ENCODE data around the gene EPB42. TPM values are rescaled to one million over a fixed set of nuclear protein-coding genes. Genes with fewer than 3 reads are reported as not detected.

Gene EPB42
- total RNA-seq, 2 experiments from 2014 or later, result not detected

DNA sequence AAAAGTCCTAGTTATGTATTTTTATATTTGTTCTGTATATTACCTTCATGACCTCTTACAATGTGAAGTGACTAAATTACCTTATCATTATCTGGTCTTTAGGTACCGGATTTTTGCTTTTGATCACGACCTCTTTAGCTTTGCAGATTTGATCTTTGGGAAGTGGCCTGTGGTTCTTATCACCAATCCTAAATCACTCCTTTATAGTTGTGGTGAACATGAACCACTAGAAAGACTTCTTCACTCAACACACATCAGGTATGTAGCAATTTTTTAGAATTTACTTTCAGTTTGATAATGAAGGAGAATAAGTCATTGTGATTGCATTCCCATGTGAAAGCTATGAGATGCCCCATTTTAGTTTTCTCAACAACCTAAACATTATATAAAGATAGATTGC lies 69.1 kb downstream of the EPB42 start:
- no peak overlapping the region for H3K4me3 Mint-ChIP-seq
- no peaks in the 10 kb centered on the region for H3K27me3 Mint-ChIP-seq
- H3K4me1 Mint-ChIP-seq, result peaks cover 8% of the 10 kb centered on the region
- no peak overlapping the region for H3K27ac Mint-ChIP-seq
- no peak for DNase-seq
- H3K9me3 Mint-ChIP-seq, result no peaks in the 10 kb centered on the region
- peaks cover 33% of the 10 kb centered on the region for H3K36me3 Mint-ChIP-seq

DNA sequence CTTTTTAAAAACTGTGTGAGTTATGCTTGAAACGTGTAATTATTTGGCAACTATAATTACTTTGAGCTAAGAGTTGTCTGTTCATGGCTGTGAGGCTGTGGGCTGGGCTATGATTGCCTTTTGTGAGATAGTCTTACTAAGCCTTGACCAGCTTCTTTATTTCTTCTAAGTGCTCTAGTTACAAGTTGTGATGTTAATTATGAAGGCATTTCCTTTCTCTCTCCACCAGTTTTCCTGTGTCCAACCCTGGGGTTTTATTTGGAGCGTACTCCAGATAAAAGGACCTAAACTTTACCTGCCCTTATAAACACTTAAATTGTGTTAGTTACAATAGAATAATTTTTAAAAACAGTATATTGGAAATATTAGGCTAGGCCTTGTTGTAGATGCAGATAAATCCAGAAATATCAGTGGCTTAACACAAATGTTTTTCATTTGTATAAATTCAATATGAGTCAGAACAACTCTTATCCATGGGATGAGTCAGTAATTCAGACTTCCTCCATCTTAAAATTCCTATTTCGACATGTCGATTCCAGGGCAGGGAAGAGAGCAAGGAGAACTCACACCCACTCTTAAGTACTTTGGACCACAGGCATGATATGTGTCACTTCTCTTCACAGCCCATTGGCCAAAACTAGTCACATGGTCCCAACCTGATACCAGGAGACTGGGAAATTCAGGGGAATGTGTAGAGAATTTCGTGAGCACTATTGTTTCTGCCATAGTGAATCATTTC lies 70.5 kb downstream of the EPB42 start:
- Mint-ChIP-seq H3K9me3 (no peaks in the 10 kb centered on the region), H3K27me3 (no peaks in the 10 kb centered on the region), H3K4me3 (no peak overlapping the region), H3K36me3 (peaks cover 36% of the 10 kb centered on the region), H3K4me1 (peaks cover 8% of the 10 kb centered on the region), H3K27ac (no peak overlapping the region)
- no peak for DNase-seq

Other genes starting within 250 kb of the EPB42 start
- 10 to 100 TPM; 27.5 to 31.3 TPM for gene UBR1, start 115.0 kb downstream of the EPB42 start, total RNA-seq
- gene TMEM62, start 87.4 kb downstream of the EPB42 start, total RNA-seq, result 10 to 100 TPM; 13.8 to 13.9 TPM
- gene CCNDBP1, start 35.6 kb downstream of the EPB42 start, total RNA-seq, result 10 to 100 TPM; 40.2 to 45.0 TPM
- gene TGM5, start 45.9 kb upstream of the EPB42 start, total RNA-seq, result under 1 TPM; 0.16 to 0.38 TPM
- not detected for gene TGM7, start 81.2 kb upstream of the EPB42 start, total RNA-seq
- 10 to 100 TPM; 12.4 to 14.3 TPM for gene LCMT2, start 109.6 kb upstream of the EPB42 start, total RNA-seq
- gene ZSCAN29, start 150.0 kb upstream of the EPB42 start, total RNA-seq, result 10 to 100 TPM; 23.2 to 26.8 TPM
- gene TUBGCP4, start 150.1 kb upstream of the EPB42 start, total RNA-seq, result 10 to 100 TPM; 38.0 to 38.3 TPM